ENCODE results near the gene TXNRD2. TPM values are rescaled to one million over a fixed set of nuclear protein-coding genes. Genes with fewer than 3 reads are reported as not detected.

Gene TXNRD2
- total RNA-seq (2014; rRNA removed; shearing (Covaris generic)) (11.2 and 14.1 TPM in 2 replicates), polyA plus RNA-seq (2016; fragmentation: Nextera tagmentation; extraction: Ambion mirVana) (9.2 and 12.4 TPM in 2 replicates)
- long read RNA-seq, transcript TXNRD2-206 (7 exons, 1,129 nt) = major isoform, 9 of 26 reads
- long read RNA-seq, partial matches to known transcripts = 4 of 26 reads
- long read RNA-seq, other reads (novel, unspliced or antisense) = 11 of 26 reads

DNA sequence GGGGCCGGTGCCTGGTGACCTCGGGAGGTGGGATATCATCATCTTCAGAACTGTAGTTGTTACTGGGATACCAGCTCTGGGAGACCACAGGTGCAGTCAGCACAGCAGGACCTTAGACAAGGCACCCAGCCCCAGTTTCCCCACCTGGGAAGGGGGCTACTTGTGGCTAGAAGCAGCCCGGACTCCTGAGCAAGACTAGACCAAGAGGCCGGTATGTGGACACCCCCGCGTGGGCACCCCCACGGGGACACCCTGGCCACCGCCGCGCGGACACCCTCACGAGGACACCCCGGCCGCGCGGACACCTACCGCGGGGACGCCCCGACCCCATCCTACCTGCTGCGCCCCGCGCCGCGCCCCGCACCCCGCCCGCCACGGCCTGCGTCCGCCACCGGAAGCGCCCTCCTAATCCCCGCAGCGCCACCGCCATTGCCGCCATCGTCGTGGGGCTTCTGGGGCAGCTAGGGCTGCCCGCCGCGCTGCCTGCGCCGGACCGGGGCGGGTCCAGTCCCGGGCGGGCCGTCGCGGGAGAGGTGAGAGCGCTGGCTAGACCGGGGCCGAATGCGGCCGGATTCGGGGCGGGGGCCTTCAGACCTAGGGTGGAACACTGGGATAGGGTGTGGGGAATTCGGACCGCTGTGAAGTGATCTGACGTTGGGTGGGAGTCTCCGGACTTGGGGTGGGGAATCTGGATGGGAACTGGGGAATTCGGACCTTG lies at the start of gene TXNRD2, which contains the start of gene COMT:
Gene TXNRD2, minus strand, starts transcription at position 454 of the 718 bp plus-strand sequence. Its CDS starts 15 bp downstream, at position 439.
Gene COMT, plus strand, starts transcription at position 408 of the 718 bp plus-strand sequence. CDS start 20,755 bp downstream, outside the sequence.
- H3K27me3 Mint-ChIP-seq (ENCODE audit: insufficient read depth, low read depth, poor library complexity) = peaks cover 8% of the 10 kb centered on the region
- H3K27ac Mint-ChIP-seq = peak within 1 kb of the TSS; percentile 88
- H3K9me2 ChIP-seq (ENCODE audit: insufficient read depth) = peaks cover 3% of the 10 kb centered on the region; the same call in 1 of the 2 replicates
- peak within 1 kb of the TSS; percentile 45; the same call in 1 of the 2 replicates for H3K27ac ChIP-seq (ENCODE audit: low read depth)
- peaks cover 6% of the 10 kb centered on the region for H3K36me3 Mint-ChIP-seq (ENCODE audit: low read depth)
- H3K27me3 ChIP-seq (ENCODE audit: insufficient read depth) = no peaks in the 10 kb centered on the region
- H3K4me3 ChIP-seq = peak within 1 kb of the TSS; percentile 57
- H3F3A ChIP-seq (replicated peaks; ENCODE audit: low read depth) = 0 out of 2 replicates have a peak, but pooled peaks cover 7% of the 10 kb centered on the region
- peak within 1 kb of the TSS; percentile 86 for H2AFZ ChIP-seq
- H3K4me2 ChIP-seq = peak within 1 kb of the TSS; percentile 76
- DNase-seq (ENCODE audit: low spot score) = peak; percentile 70
- H3K9me3 Mint-ChIP-seq = peaks cover 5% of the 10 kb centered on the region
- H4K20me1 ChIP-seq (replicated peaks; ENCODE audit: insufficient read depth) = no peaks in the 10 kb centered on the region
- peak within 1 kb of the TSS; percentile 90 for H3K4me3 Mint-ChIP-seq
- peak; percentile 89 for ATAC-seq
- H3K4me1 ChIP-seq (ENCODE audit: insufficient read depth) = peaks cover 10% of the 10 kb centered on the region
- no peaks in the 10 kb centered on the region for H3K36me3 ChIP-seq (ENCODE audit: insufficient read depth)
- H3K4me1 Mint-ChIP-seq = peaks cover 19% of the 10 kb centered on the region
- H3K79me2 ChIP-seq (replicated peaks; ENCODE audit: insufficient read depth) = no peaks in the 10 kb centered on the region; the same call in 1 of the 2 replicates
- TF ChIP-seq POLR2AphosphoS5 (IDR thresholded peaks at IDR 0.05; ENCODE audit: low read depth) (peak; percentile 45), CTCF (conservative IDR thresholded peaks at IDR 0.05; ENCODE audit: low read depth in 2 of 2) (no peak), CREB1 (CRISPR knock-in tag; IDR thresholded peaks at IDR 0.05; ENCODE audit: low read depth) (0 out of 2 replicates have a peak, but pooled peaks have one; percentile 4), ZNF331 (CRISPR knock-in tag; IDR thresholded peaks at IDR 0.05; ENCODE audit: low read depth) (no peak)
- TF ChIP-seq, protein P1, sequence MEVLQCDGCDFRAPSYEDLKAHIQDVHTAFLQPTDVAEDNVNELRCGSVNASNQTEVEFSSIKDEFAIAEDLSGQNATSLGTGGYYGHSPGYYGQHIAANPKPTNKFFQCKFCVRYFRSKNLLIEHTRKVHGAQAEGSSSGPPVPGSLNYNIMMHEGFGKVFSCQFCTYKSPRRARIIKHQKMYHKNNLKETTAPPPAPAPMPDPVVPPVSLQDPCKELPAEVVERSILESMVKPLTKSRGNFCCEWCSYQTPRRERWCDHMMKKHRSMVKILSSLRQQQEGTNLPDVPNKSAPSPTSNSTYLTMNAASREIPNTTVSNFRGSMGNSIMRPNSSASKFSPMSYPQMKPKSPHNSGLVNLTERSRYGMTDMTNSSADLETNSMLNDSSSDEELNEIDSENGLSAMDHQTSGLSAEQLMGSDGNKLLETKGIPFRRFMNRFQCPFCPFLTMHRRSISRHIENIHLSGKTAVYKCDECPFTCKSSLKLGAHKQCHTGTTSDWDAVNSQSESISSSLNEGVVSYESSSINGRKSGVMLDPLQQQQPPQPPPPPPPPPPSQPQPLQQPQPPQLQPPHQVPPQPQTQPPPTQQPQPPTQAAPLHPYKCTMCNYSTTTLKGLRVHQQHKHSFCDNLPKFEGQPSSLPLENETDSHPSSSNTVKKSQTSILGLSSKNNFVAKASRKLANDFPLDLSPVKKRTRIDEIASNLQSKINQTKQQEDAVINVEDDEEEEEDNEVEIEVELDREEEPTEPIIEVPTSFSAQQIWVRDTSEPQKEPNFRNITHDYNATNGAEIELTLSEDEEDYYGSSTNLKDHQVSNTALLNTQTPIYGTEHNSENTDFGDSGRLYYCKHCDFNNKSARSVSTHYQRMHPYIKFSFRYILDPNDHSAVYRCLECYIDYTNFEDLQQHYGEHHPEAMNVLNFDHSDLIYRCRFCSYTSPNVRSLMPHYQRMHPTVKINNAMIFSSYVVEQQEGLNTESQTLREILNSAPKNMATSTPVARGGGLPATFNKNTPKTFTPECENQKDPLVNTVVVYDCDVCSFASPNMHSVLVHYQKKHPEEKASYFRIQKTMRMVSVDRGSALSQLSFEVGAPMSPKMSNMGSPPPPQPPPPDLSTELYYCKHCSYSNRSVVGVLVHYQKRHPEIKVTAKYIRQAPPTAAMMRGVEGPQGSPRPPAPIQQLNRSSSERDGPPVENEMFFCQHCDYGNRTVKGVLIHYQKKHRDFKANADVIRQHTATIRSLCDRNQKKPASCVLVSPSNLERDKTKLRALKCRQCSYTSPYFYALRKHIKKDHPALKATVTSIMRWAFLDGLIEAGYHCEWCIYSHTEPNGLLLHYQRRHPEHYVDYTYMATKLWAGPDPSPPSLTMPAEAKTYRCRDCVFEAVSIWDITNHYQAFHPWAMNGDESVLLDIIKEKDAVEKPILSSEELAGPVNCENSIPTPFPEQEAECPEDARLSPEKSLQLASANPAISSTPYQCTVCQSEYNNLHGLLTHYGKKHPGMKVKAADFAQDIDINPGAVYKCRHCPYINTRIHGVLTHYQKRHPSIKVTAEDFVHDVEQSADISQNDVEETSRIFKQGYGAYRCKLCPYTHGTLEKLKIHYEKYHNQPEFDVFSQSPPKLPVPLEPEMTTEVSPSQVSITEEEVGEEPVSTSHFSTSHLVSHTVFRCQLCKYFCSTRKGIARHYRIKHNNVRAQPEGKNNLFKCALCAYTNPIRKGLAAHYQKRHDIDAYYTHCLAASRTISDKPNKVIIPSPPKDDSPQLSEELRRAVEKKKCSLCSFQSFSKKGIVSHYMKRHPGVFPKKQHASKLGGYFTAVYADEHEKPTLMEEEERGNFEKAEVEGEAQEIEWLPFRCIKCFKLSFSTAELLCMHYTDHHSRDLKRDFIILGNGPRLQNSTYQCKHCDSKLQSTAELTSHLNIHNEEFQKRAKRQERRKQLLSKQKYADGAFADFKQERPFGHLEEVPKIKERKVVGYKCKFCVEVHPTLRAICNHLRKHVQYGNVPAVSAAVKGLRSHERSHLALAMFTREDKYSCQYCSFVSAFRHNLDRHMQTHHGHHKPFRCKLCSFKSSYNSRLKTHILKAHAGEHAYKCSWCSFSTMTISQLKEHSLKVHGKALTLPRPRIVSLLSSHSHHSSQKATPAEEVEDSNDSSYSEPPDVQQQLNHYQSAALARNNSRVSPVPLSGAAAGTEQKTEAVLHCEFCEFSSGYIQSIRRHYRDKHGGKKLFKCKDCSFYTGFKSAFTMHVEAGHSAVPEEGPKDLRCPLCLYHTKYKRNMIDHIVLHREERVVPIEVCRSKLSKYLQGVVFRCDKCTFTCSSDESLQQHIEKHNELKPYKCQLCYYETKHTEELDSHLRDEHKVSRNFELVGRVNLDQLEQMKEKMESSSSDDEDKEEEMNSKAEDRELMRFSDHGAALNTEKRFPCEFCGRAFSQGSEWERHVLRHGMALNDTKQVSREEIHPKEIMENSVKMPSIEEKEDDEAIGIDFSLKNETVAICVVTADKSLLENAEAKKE (CRISPR knock-in tag; IDR thresholded peaks at IDR 0.05) = no peak
